OCI-LY7 (cell line): ENCODE results near the gene SIRPG. TPM values are rescaled to one million over a fixed set of nuclear protein-coding genes. Genes with fewer than 3 reads are reported as not detected.

ENCODE experiments used
- BruUV-seq: library from RNA; stranded (reverse); fragments of 400-500 nt; replicated peaks from 2 replicates; lab custom pipeline; 2021; lab: Mats Ljungman, UMichigan
- CTCF ChIA-PET: fragments of 300-600 bp; sonication (Branson Sonifier 250); formaldehyde crosslinking; loops from one replicate; lab custom pipeline; 2022; ENCODE audit warnings: antibody characterized with exemption; ENCODE audit not compliant: unreplicated experiment; lab: Charles Lee
- POLR2A ChIA-PET: fragments of 300-600 bp; sonication (Branson Sonifier 250); formaldehyde crosslinking; loops from one replicate; lab custom pipeline; 2022; ENCODE audit warnings: antibody characterized with exemption; lab: Charles Lee
- DNase-seq: peaks from one replicate; pipeline ENCODE4 v3.0.0-alpha.2; 2015; ENCODE audit warnings: low spot score
- H2AFZ ChIP-seq: fragments of 200-600 bp; sonication (generic), shearing (Covaris generic); 2 replicates; pipeline ENCODE4 v1.6.1; 2014; ENCODE audit warnings: mild to moderate bottlenecking, antibody characterized with exemption, low read length, moderate library complexity
- H3K27ac ChIP-seq: fragments of 200-600 bp; sonication (generic); 2 replicates; pipeline ENCODE4 v1.5.1; 2014; ENCODE audit warnings: mixed run types, low read depth, mild to moderate bottlenecking, moderate library complexity, low read length, inconsistent platforms; ENCODE audit not compliant: poor library complexity, severe bottlenecking
- H3K36me3 ChIP-seq: fragments of 200-600 bp; sonication (generic); 2 replicates; pipeline ENCODE4 v1.6.1; 2014; ENCODE audit warnings: mild to moderate bottlenecking, antibody characterized with exemption, low read length, moderate library complexity, mixed read lengths; ENCODE audit not compliant: insufficient read depth
- H3K4me1 ChIP-seq: fragments of 200-600 bp; sonication (generic); 2 replicates; pipeline ENCODE4 v1.5.1; 2014; ENCODE audit warnings: mild to moderate bottlenecking, low read length; ENCODE audit not compliant: insufficient read depth, poor library complexity, severe bottlenecking
- H3K4me2 ChIP-seq: fragments of 200-600 bp; sonication (generic); 2 replicates; pipeline ENCODE4 v1.6.1; 2014; ENCODE audit warnings: mild to moderate bottlenecking, low read length
- H3K4me3 ChIP-seq: fragments of 200-600 bp; sonication (generic); 2 replicates; pipeline ENCODE4 v1.5.1; 2014; ENCODE audit warnings: mild to moderate bottlenecking, low read depth, low read length; ENCODE audit not compliant: poor library complexity, severe bottlenecking
- H3K79me2 ChIP-seq: fragments of 200-600 bp; sonication (generic); 2 replicates; pipeline ENCODE4 v1.6.1; 2016; ENCODE audit warnings: low read depth, mild to moderate bottlenecking, low read length, moderate library complexity, mixed read lengths; ENCODE audit not compliant: insufficient read depth
- H3K9me2 ChIP-seq: fragments of 200-600 bp; sonication (generic); 2 replicates; pipeline ENCODE4 v1.6.1; 2016; ENCODE audit warnings: mild to moderate bottlenecking, low read length, mixed read lengths; ENCODE audit not compliant: insufficient read depth
- H3K9me3 ChIP-seq: fragments of 200-600 bp; sonication (generic); 2 replicates; pipeline ENCODE4 v1.6.1; 2014; ENCODE audit warnings: mild to moderate bottlenecking, mixed run types, low read length, mixed read lengths
- H4K20me1 ChIP-seq: fragments of 200-600 bp; sonication (generic); 2 replicates; pipeline ENCODE4 v1.6.1; 2014; ENCODE audit warnings: mild to moderate bottlenecking, antibody characterized with exemption, low read length, moderate library complexity, mixed read lengths; ENCODE audit not compliant: insufficient read depth
- EZH2phosphoT487 ChIP-seq: fragments of 200-600 bp; sonication (generic); IDR thresholded peaks from 2 replicates; pipeline ENCODE4 v1.6.1; 2018; ENCODE audit warnings: low read depth, borderline replicate concordance, mild to moderate bottlenecking, mixed run types, antibody characterized with exemption, low read length, moderate library complexity, mixed read lengths
- intact Hi-C: fragments of 100-400 bp; cut with micrococcal nuclease; formaldehyde crosslinking; loops from one replicate; pipeline ENCODE4 v1.10.0; 2022; ENCODE audit not compliant: unreplicated experiment
- total RNA-seq, 2 experiments: library from RNA; depleted of rRNA in 1 of 2; stranded (reverse); fragments of >200 nt in 1 of 2; shearing (Covaris generic) in 1 of 2; gene quantifications; 2 replicates each; pipeline ENCODE4 v1.2.3, GENCODE V29; 2014 to 2022
- TF ChIP-seq, protein P1 (sequence below): fragments of 200-600 bp; sonication (generic); conservative IDR thresholded peaks from 2 replicates; pipeline ENCODE4 v1.5.1; 2014; ENCODE audit warnings: mild to moderate bottlenecking, antibody characterized with exemption, low read length, moderate library complexity, mixed read lengths

SIRPG gene
- total RNA-seq, 2 experiments from 2014 or later: not detected

DNA sequence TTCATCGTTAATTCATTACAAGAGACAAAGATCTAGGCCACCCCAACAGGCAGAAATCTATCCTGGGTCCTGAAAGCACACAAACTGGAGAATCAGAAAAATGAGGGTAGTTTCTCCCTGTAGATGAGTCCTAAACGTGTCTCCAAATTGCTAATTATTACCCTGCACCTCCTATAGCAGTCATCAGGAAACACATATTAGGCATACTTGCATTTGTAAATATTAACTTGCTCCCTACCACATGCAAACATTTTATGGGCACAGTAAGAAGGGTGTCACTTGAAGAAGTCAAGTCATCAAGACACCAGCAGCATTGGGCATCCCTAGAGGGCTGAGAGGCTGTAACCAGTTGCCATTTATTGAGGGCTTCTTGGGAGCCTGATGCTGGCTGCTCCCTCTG, 19.8 kb downstream of the SIRPG start:
- no peak overlapping the region for H2AFZ ChIP-seq
- intact Hi-C loops: no loop called here
- H3K4me2 ChIP-seq: no peak overlapping the region
- ChIA-PET POLR2A (no interaction called here), CTCF (no interaction called here)
- H3K79me2 ChIP-seq: no peaks in the 10 kb centered on the region
- DNase-seq: no peak
- H3K4me3 ChIP-seq: no peak overlapping the region
- no peaks in the 10 kb centered on the region for H3K9me3 ChIP-seq
- H4K20me1 ChIP-seq: no peaks in the 10 kb centered on the region
- H3K27ac ChIP-seq: no peak overlapping the region
- TF ChIP-seq, protein P1, sequence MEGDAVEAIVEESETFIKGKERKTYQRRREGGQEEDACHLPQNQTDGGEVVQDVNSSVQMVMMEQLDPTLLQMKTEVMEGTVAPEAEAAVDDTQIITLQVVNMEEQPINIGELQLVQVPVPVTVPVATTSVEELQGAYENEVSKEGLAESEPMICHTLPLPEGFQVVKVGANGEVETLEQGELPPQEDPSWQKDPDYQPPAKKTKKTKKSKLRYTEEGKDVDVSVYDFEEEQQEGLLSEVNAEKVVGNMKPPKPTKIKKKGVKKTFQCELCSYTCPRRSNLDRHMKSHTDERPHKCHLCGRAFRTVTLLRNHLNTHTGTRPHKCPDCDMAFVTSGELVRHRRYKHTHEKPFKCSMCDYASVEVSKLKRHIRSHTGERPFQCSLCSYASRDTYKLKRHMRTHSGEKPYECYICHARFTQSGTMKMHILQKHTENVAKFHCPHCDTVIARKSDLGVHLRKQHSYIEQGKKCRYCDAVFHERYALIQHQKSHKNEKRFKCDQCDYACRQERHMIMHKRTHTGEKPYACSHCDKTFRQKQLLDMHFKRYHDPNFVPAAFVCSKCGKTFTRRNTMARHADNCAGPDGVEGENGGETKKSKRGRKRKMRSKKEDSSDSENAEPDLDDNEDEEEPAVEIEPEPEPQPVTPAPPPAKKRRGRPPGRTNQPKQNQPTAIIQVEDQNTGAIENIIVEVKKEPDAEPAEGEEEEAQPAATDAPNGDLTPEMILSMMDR: no peak
- TF ChIP-seq EZH2phosphoT487: no peak
- no peaks in the 10 kb centered on the region for H3K36me3 ChIP-seq
- H3K4me1 ChIP-seq: no peaks in the 10 kb centered on the region
- BruUV-seq: no TSS peak
- no peaks in the 10 kb centered on the region for H3K9me2 ChIP-seq

DNA sequence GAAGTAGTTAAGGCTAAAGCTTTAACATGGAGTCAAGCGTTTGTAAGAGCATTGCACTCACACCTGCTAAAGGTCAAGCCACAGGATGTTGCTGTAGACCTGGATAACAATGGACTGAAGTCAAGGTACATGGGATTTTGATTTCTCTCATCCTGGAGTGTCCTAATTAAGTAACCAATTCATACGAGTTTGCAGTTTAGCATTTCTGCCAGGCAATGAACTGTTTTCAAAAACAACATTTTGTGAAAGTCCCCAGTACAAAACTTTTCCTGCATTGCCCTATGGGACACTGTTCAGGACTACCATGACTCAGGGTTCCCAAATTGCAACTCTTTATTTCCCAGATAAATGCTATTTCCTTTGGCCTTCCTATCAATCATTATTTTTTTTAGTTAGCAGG, 20.4 kb downstream of the SIRPG start:
- BruUV-seq: no TSS peak
- no peaks in the 10 kb centered on the region for H4K20me1 ChIP-seq
- no peaks in the 10 kb centered on the region for H3K9me3 ChIP-seq
- TF ChIP-seq, protein P1: no peak
- no peak for TF ChIP-seq EZH2phosphoT487
- H3K36me3 ChIP-seq: no peaks in the 10 kb centered on the region
- H3K4me3 ChIP-seq: no peak overlapping the region
- intact Hi-C loops: no loop called here
- CTCF ChIA-PET: no interaction called here
- POLR2A ChIA-PET: no interaction called here
- no peak overlapping the region for H3K4me2 ChIP-seq
- no peak for DNase-seq
- H3K9me2 ChIP-seq: no peaks in the 10 kb centered on the region
- no peaks in the 10 kb centered on the region for H3K79me2 ChIP-seq
- H3K4me1 ChIP-seq: no peaks in the 10 kb centered on the region
- H2AFZ ChIP-seq: no peak overlapping the region
- H3K27ac ChIP-seq: no peak overlapping the region

DNA sequence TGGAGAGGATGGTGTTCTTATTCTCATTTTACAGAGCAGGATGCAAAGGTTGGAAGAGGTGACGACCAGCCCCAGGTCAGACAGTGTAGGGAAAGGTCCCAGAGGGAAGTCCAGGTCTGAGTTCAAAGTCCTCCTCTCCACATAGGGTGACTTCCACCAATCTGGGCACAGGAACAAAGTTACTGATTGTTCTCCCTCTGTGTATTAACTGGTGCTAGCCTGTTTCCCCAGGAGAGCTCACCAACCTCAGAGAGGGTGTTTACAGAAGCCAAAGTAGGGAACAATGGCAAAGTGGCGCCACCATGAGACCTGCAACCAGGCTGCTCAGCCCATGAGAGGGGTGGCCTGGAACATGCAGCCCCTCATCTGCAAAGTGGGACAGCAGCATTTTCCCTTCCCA, 21.0 kb downstream of the SIRPG start:
- H3K79me2 ChIP-seq: no peaks in the 10 kb centered on the region
- no peak overlapping the region for H3K4me2 ChIP-seq
- H3K9me3 ChIP-seq: no peaks in the 10 kb centered on the region
- no peaks in the 10 kb centered on the region for H4K20me1 ChIP-seq
- H3K4me3 ChIP-seq: no peak overlapping the region
- BruUV-seq: no TSS peak
- H3K9me2 ChIP-seq: no peaks in the 10 kb centered on the region
- intact Hi-C loops: no loop called here
- ChIA-PET CTCF (interaction anchor here (0.6 kb wide), 1 partner anchor 128 kb away, joined by 3 read pairs; no protein-coding TSS in a partner anchor), POLR2A (no interaction called here)
- DNase-seq: no peak
- no peaks in the 10 kb centered on the region for H3K36me3 ChIP-seq
- no peak for TF ChIP-seq EZH2phosphoT487
- TF ChIP-seq, protein P1: 0 out of 2 replicates have a peak, but pooled peaks have one; percentile 10
- H3K27ac ChIP-seq: no peak overlapping the region
- H3K4me1 ChIP-seq: no peaks in the 10 kb centered on the region
- no peak overlapping the region for H2AFZ ChIP-seq
